Left lung (tissue), 10 donors: ENCODE data around the gene PTRH1. TPM values are rescaled to one million over a fixed set of nuclear protein-coding genes. Genes with fewer than 3 reads are reported as not detected.

ENCODE experiments used
- ATAC-seq: fragments of 200-7000 bp; cut with Tn5 transposase; one replicate; pipeline ENCODE4 v1.9.1; 2020; ENCODE audit warnings: moderate library complexity
- DNase-seq, 4 donors: peaks; one replicate each; pipeline ENCODE4 v3.0.0-alpha.2; 2013 to 2020
- H3K27ac ChIP-seq, 2 donors: fragments of 200-600 bp; sonication (generic) in 1 of 2; one replicate each; pipeline versions ENCODE4 v1.5.0 to v1.8.0; 2020 to 2021
- H3K27me3 ChIP-seq, 2 donors: fragments of 200-600 bp; sonication (generic) in 1 of 2; one replicate each; pipeline versions ENCODE4 v1.5.0 to v1.8.0; 2020 to 2021
- H3K36me3 ChIP-seq, 2 donors: fragments of 200-600 bp; sonication (generic) in 1 of 2; one replicate each; pipeline versions ENCODE4 v1.5.0 to v1.8.0; 2020 to 2021
- H3K4me1 ChIP-seq, 2 donors: fragments of 200-600 bp; one replicate each; pipeline ENCODE4 v1.8.0; 2021
- H3K4me3 ChIP-seq, 2 donors: fragments of 200-600 bp; sonication (generic) in 1 of 2; one replicate each; pipeline versions ENCODE4 v1.5.0 to v1.8.0; 2020 to 2021; ENCODE audit warnings: mild to moderate bottlenecking in 1 of 2
- H3K9me3 ChIP-seq, 2 donors: fragments of 200-600 bp; sonication (generic) in 1 of 2; one replicate each; pipeline versions ENCODE4 v1.5.0 to v1.8.0; 2020 to 2021
- intact Hi-C, 2 donors: fragments of 100-400 bp; cut with DNase I; formaldehyde crosslinking; loops; one replicate each; pipeline versions ENCODE4 v1.11.2 to v1.14.2; 2022
- polyA plus RNA-seq, 6 donors: library from polyadenylated mRNA; unstranded; fragments of 120-200 nt; gene quantifications; one replicate each; pipeline ENCODE4 v1.2.1, GENCODE V29; 2013; ENCODE audit not compliant: insufficient read length in 6 of 6
- total RNA-seq, 2 donors: library from RNA; stranded (reverse); fragmentation: NEBNext Ultra II Directional; extraction: Animal tissue kit (Norgen Biotek cat#: 25700); gene quantifications; one replicate each; pipeline ENCODE4 v1.2.1, GENCODE V29; 2021
- TF ChIP-seq, protein P1 (sequence below), 2 donors: fragments of 200-600 bp; sonication (generic) in 1 of 2; IDR thresholded peaks; one replicate each; pipeline versions ENCODE4 v1.5.0 to v1.8.0; 2021; ENCODE audit warnings: antibody characterized with exemption in 2 of 2
- donor health status: DM: no; HTN: yes; CAD: no.
- donor health status: DM: no; HTN: no; CAD: no.

The PTRH1 gene
- total and polyA plus RNA-seq, 8 donors = 3.6 to 20.2 (median 6.8) TPM

DNA sequence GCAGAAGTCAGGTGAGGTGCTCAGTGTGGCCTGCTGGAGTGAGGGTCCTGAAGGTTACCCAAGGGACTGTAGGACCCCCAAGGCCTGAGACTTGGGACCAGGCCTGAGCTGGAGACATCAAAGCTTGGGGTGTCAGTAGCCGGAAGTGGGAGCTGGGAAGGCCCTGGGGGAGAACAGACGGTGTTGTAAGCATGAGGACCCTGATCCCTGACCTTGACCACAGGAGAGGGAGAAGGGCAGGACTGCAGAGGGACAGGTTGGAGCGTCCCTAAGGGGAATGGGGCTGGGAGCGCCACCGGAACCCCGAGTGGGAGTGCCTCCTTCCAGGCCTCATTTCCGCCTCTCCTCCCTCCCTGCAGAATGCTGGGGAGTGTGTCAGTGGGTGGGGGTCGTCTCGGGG is 949 bp upstream of the PTRH1 start:
- ATAC-seq (no peak), DNase-seq (no peak)
- TF ChIP-seq, protein P1, sequence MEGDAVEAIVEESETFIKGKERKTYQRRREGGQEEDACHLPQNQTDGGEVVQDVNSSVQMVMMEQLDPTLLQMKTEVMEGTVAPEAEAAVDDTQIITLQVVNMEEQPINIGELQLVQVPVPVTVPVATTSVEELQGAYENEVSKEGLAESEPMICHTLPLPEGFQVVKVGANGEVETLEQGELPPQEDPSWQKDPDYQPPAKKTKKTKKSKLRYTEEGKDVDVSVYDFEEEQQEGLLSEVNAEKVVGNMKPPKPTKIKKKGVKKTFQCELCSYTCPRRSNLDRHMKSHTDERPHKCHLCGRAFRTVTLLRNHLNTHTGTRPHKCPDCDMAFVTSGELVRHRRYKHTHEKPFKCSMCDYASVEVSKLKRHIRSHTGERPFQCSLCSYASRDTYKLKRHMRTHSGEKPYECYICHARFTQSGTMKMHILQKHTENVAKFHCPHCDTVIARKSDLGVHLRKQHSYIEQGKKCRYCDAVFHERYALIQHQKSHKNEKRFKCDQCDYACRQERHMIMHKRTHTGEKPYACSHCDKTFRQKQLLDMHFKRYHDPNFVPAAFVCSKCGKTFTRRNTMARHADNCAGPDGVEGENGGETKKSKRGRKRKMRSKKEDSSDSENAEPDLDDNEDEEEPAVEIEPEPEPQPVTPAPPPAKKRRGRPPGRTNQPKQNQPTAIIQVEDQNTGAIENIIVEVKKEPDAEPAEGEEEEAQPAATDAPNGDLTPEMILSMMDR (IDR thresholded peaks at IDR 0.05) = no peak
- no peaks in the 10 kb centered on the region for H3K36me3 ChIP-seq
- no peaks in the 10 kb centered on the region for H3K9me3 ChIP-seq
- H3K4me1 ChIP-seq = peaks cover 4 to 17% of the 10 kb centered on the region in 2 donors
- H3K27me3 ChIP-seq = no peaks in the 10 kb centered on the region
- peak overlapping the region in 1 of 2 donors; percentile 85 for H3K4me3 ChIP-seq
- intact Hi-C loops = no loop called here
- H3K27ac ChIP-seq = peak overlapping the region in 1 of 2 donors; percentile 90

DNA sequence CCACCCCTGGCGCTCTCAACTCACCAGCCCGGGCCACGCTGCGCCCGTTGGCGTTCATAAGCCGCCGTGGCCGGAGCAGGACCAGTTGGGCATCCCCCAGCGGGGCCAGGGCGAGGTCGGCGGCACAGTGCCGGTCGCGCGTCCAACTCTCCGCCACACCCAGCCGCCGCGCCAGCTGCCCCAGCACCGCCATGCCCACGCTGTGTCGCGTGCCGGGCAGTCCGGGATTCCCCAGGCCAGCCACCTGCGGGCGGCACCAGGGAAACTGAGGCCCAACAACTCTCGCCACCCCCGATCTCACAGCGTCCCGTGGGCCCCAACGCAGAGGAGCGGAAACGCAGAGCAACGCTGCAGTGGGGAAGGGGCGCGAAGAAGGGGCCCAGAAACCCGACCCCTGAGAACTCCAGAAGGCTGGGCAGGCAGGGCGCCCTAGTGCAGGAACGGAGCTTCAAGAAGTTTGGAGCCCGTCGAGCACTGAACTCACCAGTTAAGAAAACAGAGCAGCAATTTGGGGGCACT is 453 bp downstream of the PTRH1 start:
- ATAC-seq (peak; percentile 57), DNase-seq (peak in 1 of 4 donors; percentile 87)
- Histone ChIP-seq H3K4me3 (peak overlapping the region; percentile 81 to 85), H3K9me3 (no peaks in the 10 kb centered on the region), H3K27ac (peak overlapping the region in 1 of 2 donors; percentile 90), H3K4me1 (peaks cover 4 to 17% of the 10 kb centered on the region in 2 donors), H3K36me3 (no peaks in the 10 kb centered on the region), H3K27me3 (no peaks in the 10 kb centered on the region)
- intact Hi-C loops = no loop called here
- TF ChIP-seq, protein P1 (IDR thresholded peaks at IDR 0.05) = no peak

DNA sequence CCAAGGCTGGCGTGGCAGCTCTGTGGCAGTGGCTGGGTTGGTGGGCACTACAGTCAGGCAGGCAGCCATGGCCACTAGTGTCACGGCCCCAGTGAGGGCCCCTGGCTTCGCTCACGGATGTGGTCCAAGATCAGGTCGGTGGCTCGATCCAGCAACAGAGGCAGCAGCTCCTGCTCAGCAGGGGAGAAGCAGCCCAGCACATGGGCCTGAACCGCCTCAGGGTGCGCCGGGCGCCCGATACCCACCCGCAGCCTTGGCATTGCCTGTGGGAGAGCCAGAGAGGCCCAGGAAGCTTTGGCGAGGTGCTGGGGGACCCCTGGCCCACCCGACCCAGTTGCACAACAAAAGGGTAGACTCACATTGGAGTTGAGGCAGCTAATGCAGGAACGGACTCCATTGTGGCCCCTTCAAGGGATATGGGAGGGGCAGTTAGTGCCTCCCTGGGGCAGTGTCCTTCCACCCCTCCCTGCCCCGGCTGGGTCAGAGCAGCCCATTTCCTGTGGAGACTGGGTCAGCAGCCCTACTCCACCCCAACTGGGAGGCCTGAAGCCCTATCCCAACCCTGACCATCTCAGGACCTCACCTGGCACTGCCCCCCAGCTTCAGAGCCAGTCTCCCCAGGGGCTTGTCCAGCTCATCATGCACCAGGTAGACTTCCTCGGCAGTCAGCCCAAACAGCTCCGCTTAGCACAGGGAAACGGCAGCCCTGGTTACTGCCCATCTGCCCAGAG is 1.3 kb downstream of the PTRH1 start:
- Histone ChIP-seq H3K4me1 (peaks cover 4 to 17% of the 10 kb centered on the region in 2 donors), H3K27ac (no peak overlapping the region), H3K9me3 (no peaks in the 10 kb centered on the region), H3K4me3 (peak overlapping the region in 1 of 2 donors; percentile 85), H3K27me3 (no peaks in the 10 kb centered on the region), H3K36me3 (no peaks in the 10 kb centered on the region)
- no peak for DNase-seq
- no peak for ATAC-seq
- TF ChIP-seq, protein P1 (IDR thresholded peaks at IDR 0.05) = no peak
- intact Hi-C loops = no loop called here

DNA sequence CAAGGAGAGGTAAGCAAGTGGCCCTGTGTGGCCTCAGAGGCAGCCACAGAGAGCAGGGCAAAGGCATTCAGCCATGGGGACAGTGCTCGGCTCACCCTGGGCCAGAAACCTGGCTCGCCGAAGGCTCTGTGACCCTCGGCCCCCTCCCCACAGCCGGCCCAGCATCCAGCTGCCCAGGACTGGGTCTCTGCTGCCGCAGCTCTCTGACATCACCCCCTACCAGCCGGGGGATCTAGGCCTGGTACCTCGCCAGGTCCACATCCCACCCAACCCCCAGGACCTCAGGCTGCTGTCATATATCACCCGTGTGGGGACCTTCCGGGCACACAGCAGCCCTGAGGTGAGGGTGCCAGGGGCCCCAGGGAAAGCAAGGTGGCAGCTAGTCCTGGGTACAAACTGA is 2.6 kb downstream of the PTRH1 start:
- TF ChIP-seq, protein P1 (IDR thresholded peaks at IDR 0.05) = no peak

DNA sequence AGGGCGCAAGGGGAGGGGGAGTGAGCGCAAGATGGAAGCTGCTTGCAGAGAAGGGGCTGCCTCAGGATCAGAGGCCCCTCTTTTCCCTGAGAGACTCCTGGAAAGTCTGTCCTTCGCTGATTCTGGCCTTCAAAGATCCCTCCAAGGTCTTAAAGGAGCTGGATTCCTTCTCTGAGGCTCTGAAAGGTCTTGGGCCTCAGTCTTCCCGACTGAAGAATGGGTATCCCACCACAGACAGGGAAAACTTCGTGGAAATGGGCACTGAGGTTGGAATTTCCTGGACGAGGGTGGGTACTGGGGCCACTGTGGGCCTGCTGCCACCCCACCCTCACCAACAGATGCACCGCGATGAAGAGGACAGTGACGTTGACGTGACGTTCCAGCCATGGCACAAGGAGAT is 3.1 kb downstream of the PTRH1 start:
- no peak for ATAC-seq

More for the DNA sequence above, 2.6 kb downstream of the PTRH1 start:
- H3K36me3 ChIP-seq = no peaks in the 10 kb centered on the region
- intact Hi-C loops = no loop called here
- H3K9me3 ChIP-seq = no peaks in the 10 kb centered on the region
- H3K4me1 ChIP-seq = peaks cover 4 to 17% of the 10 kb centered on the region in 2 donors
- H3K4me3 ChIP-seq = no peak overlapping the region
- H3K27me3 ChIP-seq = no peaks in the 10 kb centered on the region
- no peak overlapping the region for H3K27ac ChIP-seq
- no peak for DNase-seq
- ATAC-seq = no peak

More for the DNA sequence above, 3.1 kb downstream of the PTRH1 start:
- H3K4me3 ChIP-seq = no peak overlapping the region
- intact Hi-C loops = no loop called here
- DNase-seq = no peak
- no peaks in the 10 kb centered on the region for H3K9me3 ChIP-seq
- H3K36me3 ChIP-seq = no peaks in the 10 kb centered on the region
- no peak overlapping the region for H3K27ac ChIP-seq
- TF ChIP-seq, protein P1 (IDR thresholded peaks at IDR 0.05) = no peak
- no peaks in the 10 kb centered on the region for H3K27me3 ChIP-seq
- peaks cover 4 to 17% of the 10 kb centered on the region in 2 donors for H3K4me1 ChIP-seq
